Heart right ventricle (tissue), 16 donors: ENCODE measurements around the gene NEDD4L. TPM values are rescaled to one million over a fixed set of nuclear protein-coding genes. Genes with fewer than 3 reads are reported as not detected.
"Not testable (repeated sequence)": the region's sequence is repeated elsewhere in the genome, so short reads cannot be mapped to it uniquely, and the experiment has no call there.

Experiments
- ATAC-seq, 8 donors: fragments of 200-7000 bp; cut with Tn5 transposase; one replicate each; pipeline ENCODE4 v1.9.1; 2020; ENCODE audit warnings: mild to moderate bottlenecking in 8 of 8, moderate library complexity in 8 of 8, moderate number of reproducible peaks in 1 of 8
- DNase-seq, 2 donors: peaks; one replicate each; pipeline ENCODE4 v3.0.0-alpha.2; 2020
- H3K27ac ChIP-seq, 10 donors: fragments of 200-600 bp; sonication (generic) in 2 of 10; one replicate each; pipeline versions ENCODE4 v1.5.0 to v1.8.0; 2020 to 2022; ENCODE audit warnings: mild to moderate bottlenecking in 3 of 10
- H3K27me3 ChIP-seq, 7 donors: fragments of 200-600 bp; one replicate each; pipeline ENCODE4 v1.8.0; 2021 to 2022; ENCODE audit warnings: mild to moderate bottlenecking in 2 of 7
- H3K36me3 ChIP-seq, 9 donors: fragments of 200-600 bp; sonication (generic) in 1 of 9; one replicate each; pipeline versions ENCODE4 v1.5.0 to v1.8.0; 2020 to 2022; ENCODE audit warnings: mild to moderate bottlenecking in 2 of 9
- H3K4me1 ChIP-seq, 9 donors: fragments of 200-600 bp; sonication (generic) in 1 of 9; one replicate each; pipeline versions ENCODE4 v1.5.0 to v1.8.0; 2020 to 2022; ENCODE audit warnings: mild to moderate bottlenecking in 4 of 9
- H3K4me3 ChIP-seq, 10 donors: fragments of 200-600 bp; sonication (generic) in 2 of 10; one replicate each; pipeline versions ENCODE4 v1.5.0 to v1.8.0; 2020 to 2022; ENCODE audit warnings: mild to moderate bottlenecking in 7 of 10, moderate library complexity in 2 of 10
- H3K9me3 ChIP-seq, 11 donors: fragments of 200-600 bp in 10 of 11; sonication (generic) in 2 of 11; one replicate each; pipeline versions ENCODE4 v1.5.0 to v1.8.0; 2013 to 2022; ENCODE audit warnings: mild to moderate bottlenecking in 2 of 11, control low read depth in 1 of 11, moderate library complexity in 1 of 11
- CTCF ChIP-seq, 9 donors: fragments of 200-600 bp; sonication (generic) in 2 of 9; IDR thresholded peaks; one replicate each; pipeline versions ENCODE4 v1.5.0 to v1.8.0; 2021 to 2022; ENCODE audit warnings: antibody characterized with exemption in 9 of 9, mild to moderate bottlenecking in 5 of 9, moderate library complexity in 1 of 9
- WGBS, 2 donors: extraction: QIAGEN DNeasy Blood & Tissue Kit; methylation state at CpG; one replicate each; pipeline ENCODE4 v1.1.7; 2013; ENCODE audit warnings: inconsistent platforms in 1 of 2; 5-methylcytosine and 5-hydroxymethylcytosine counted together
- intact Hi-C, 10 donors: fragments of 100-400 bp; cut with DNase I; formaldehyde crosslinking; loops; one replicate each; pipeline versions ENCODE4 v1.11.1 to v1.14.2; 2022
- polyA plus RNA-seq, 2 donors: library from polyadenylated mRNA; stranded (reverse); fragments of 200-250 nt; gene quantifications; one replicate each; pipeline ENCODE4 v1.2.3, GENCODE V29; 2013
- total RNA-seq, 10 donors: library from RNA; stranded (reverse); fragmentation: NEBNext Ultra II Directional in 3 of 10; extraction: Animal tissue kit (Norgen Biotek cat#: 25700) in 3 of 10; gene quantifications; one replicate each; pipeline versions ENCODE4 v1.2.1 to v1.2.4, GENCODE V29; 2021 to 2023
- donor health status: Arrhythmogenic right ventricular cardiomyopathy.
- donor health status: ischemic (EF 13 %, LVEDD 7.1; RV severe dilation, severe dysfunction).
- donor health status: healthy with polysubstance abuse.
- donor health status: DM: no; HTN: yes; CAD: no.
- donor health status: DM: no; HTN: no; CAD: no.
- donor health status: ischemic (EF 25% LVEDD 6.9; RV normal size, moderate dysfunction).
- donor health status: ischemic (EF 25% LVEDD 5.7; RV mildly dilated, moderate dysfunction).
- donor health status: healthy.
- donor health status: DM: yes; HTN: yes; CAD: no.
- donor health status: Ischemic cardiomyopathy.
- donor health status: ischemic (EF 35%, LVEDD 5.7; RV mildly dilated, moderate dysfunction).
- donor health status: nonischemic (EF 11% LVEDD 7.7; RV severe dilation, severe dysfunction).
- donor health status: DM: yes; HTN: yes; CAD: no.
- donor health status: PGD.
- donor health status: ischemic (EF 29% LVEDD 5.4; RV normal size, mild dysfunction).
- donor health status: nonischemic (EF 23%, LVEDD 6.1; RV moderate dilation, normal function).

NEDD4L gene
- total and polyA plus RNA-seq, 12 donors, result 9.6 to 67.1 (median 49.4) TPM

- Histone ChIP-seq H3K27me3 (no peaks in the 10 kb centered on the region), H3K27ac (no peak overlapping the region), H3K4me1 (no peaks in the 10 kb centered on the region), H3K9me3 (no peaks in the 10 kb centered on the region), H3K36me3 (no peaks in the 10 kb centered on the region), H3K4me3 (no peak overlapping the region)
- intact Hi-C loops, result no loop called here
- no peak for TF ChIP-seq CTCF (IDR thresholded peaks at IDR 0.05)
- 71 to 88% methylated on average over 1 of the region's 1 CpG for WGBS, 2 donors
- ATAC-seq (no peak), DNase-seq (no peak)
Measured at GRCh38 chr18:58167073-58167472, 123.0 kb downstream of the NEDD4L start.

- Histone ChIP-seq H3K9me3 (no peaks in the 10 kb centered on the region), H3K27ac (no peak overlapping the region), H3K36me3 (no peaks in the 10 kb centered on the region), H3K27me3 (no peaks in the 10 kb centered on the region), H3K4me3 (no peak overlapping the region), H3K4me1 (no peaks in the 10 kb centered on the region)
- intact Hi-C loops, result no loop called here
- DNase-seq (no peak), ATAC-seq (no peak)
- TF ChIP-seq CTCF (IDR thresholded peaks at IDR 0.05), result no peak
- 86 to 92% methylated on average over 5 of the region's 5 CpGs for WGBS, 2 donors
Measured at GRCh38 chr18:58168221-58168620, 124.2 kb downstream of the NEDD4L start.

GRCh38 chr18:58168993-58169392 is 125.0 kb downstream of the NEDD4L start:
- Histone ChIP-seq H3K9me3 (no peaks in the 10 kb centered on the region), H3K36me3 (no peaks in the 10 kb centered on the region), H3K27ac (no peak overlapping the region), H3K4me1 (no peaks in the 10 kb centered on the region), H3K27me3 (no peaks in the 10 kb centered on the region), H3K4me3 (no peak overlapping the region)
- ATAC-seq (no peak), DNase-seq (no peak)
- 82 to 95% methylated on average over 10 of the region's 10 CpGs for WGBS, 2 donors
- intact Hi-C loops, result no loop called here
- no peak for TF ChIP-seq CTCF (IDR thresholded peaks at IDR 0.05)

GRCh38 chr18:58169472-58169871 is 125.4 kb downstream of the NEDD4L start:
- intact Hi-C loops, result no loop called here
- 89 to 97% methylated on average over 6 of the region's 6 CpGs for WGBS, 2 donors
- ATAC-seq (no peak), DNase-seq (no peak)
- Histone ChIP-seq H3K9me3 (no peaks in the 10 kb centered on the region), H3K27ac (no peak overlapping the region), H3K4me3 (no peak overlapping the region), H3K27me3 (no peaks in the 10 kb centered on the region), H3K36me3 (no peaks in the 10 kb centered on the region), H3K4me1 (no peaks in the 10 kb centered on the region)
- no peak for TF ChIP-seq CTCF (IDR thresholded peaks at IDR 0.05)

GRCh38 chr18:58170036-58170435 is 126.0 kb downstream of the NEDD4L start:
- H3K27me3 ChIP-seq, DNase-seq, H3K4me1 ChIP-seq, intact Hi-C loops, ATAC-seq, H3K9me3 ChIP-seq, H3K36me3 ChIP-seq, H3K4me3 ChIP-seq, H3K27ac ChIP-seq: not testable (repeated sequence)
- WGBS, 2 donors, result 97 to 98% methylated on average over 3 of the region's 5 CpGs
